B cell (primary cell): Measurements from ENCODE around the gene EPHA2. TPM values are rescaled to one million over a fixed set of nuclear protein-coding genes. Genes with fewer than 3 reads are reported as not detected.

Experiments used
- ATAC-seq: fragments of 200-7000 bp; cut with Tn5 transposase; one replicate; pipeline ENCODE4 v1.10.0; 2021; ENCODE audit warnings: low read depth, mild to moderate bottlenecking, moderate number of reproducible peaks, moderate library complexity
- CTCF ChIA-PET: fragments of 350-600 bp; sonication (Branson Sonifier 250); formaldehyde crosslinking; loops from one replicate; lab custom pipeline; 2021; ENCODE audit warnings: antibody characterized with exemption, inconsistent platforms; lab: Charles Lee
- POLR2A ChIA-PET: fragments of 350-600 bp; sonication (Branson Sonifier 250); formaldehyde crosslinking; loops from one replicate; lab custom pipeline; 2021; ENCODE audit warnings: antibody characterized with exemption; lab: Charles Lee
- DNase-seq: peaks from one replicate; pipeline ENCODE4 v3.0.0; 2013
- H2AFZ ChIP-seq: 2 replicates; pipeline ENCODE4 v1.6.1; 2012; ENCODE audit warnings: mild to moderate bottlenecking, low read depth, low read length; ENCODE audit not compliant: insufficient read depth, poor library complexity, severe bottlenecking
- H3K27ac ChIP-seq, 2 donors: 1 replicate in 1 of 2; 2 replicates in 1 of 2; pipeline ENCODE4 v1.5.1; 2012 to 2013; ENCODE audit warnings: low read length in 2 of 2, mild to moderate bottlenecking in 2 of 2, moderate library complexity in 1 of 2
- H3K27me3 ChIP-seq, 4 experiments: fragments of 200-600 bp in 1 of 4; sonication (generic) in 1 of 4; replicated peaks in 1 of 4; 1 replicate in 2 of 4; 2 replicates in 2 of 4; pipeline versions ENCODE4 v1.6.1 to v1.7.0; 2013 to 2016; ENCODE audit warnings: low read length in 3 of 4, mild to moderate bottlenecking in 2 of 4, mixed read lengths in 1 of 4, moderate library complexity in 1 of 4; ENCODE audit not compliant: insufficient read depth in 4 of 4, control insufficient read depth in 3 of 4; ENCODE audit errors: control extremely low read depth in 1 of 4
- H3K36me3 ChIP-seq, 2 experiments: replicated peaks in 1 of 2; 1 replicate in 1 of 2; 2 replicates in 1 of 2; pipeline versions ENCODE4 v1.6.1 to v1.7.1; 2013; ENCODE audit warnings: low read length in 1 of 2; ENCODE audit not compliant: insufficient read depth in 2 of 2, control insufficient read depth in 1 of 2; ENCODE audit errors: control extremely low read depth in 1 of 2, extremely low read depth in 1 of 2
- H3K4me1 ChIP-seq, 2 donors: fragments of 200-600 bp in 1 of 2; sonication (generic) in 1 of 2; 1 replicate in 1 of 2; 2 replicates in 1 of 2; pipeline versions ENCODE4 v1.5.1 to v1.6.1; 2013 to 2017; ENCODE audit warnings: low read length in 2 of 2; ENCODE audit not compliant: control insufficient read depth in 2 of 2, insufficient read depth in 2 of 2
- H3K4me2 ChIP-seq: replicated peaks from 2 replicates; pipeline ENCODE3; 2012; ENCODE audit warnings: mild to moderate bottlenecking, low read depth, low read length; ENCODE audit not compliant: poor library complexity, severe bottlenecking
- H3K4me3 ChIP-seq, 5 experiments: fragments of 200-600 bp in 1 of 5; sonication (generic) in 1 of 5; 1 replicate in 3 of 5; 2 replicates in 2 of 5; pipeline versions ENCODE4 v1.5.1 to v1.7.0; 2011 to 2016; ENCODE audit warnings: low read length in 4 of 5, mild to moderate bottlenecking in 4 of 5, low read depth in 2 of 5, control low read depth in 1 of 5, moderate library complexity in 1 of 5; ENCODE audit not compliant: insufficient read depth in 1 of 5; ENCODE audit errors: control extremely low read depth in 1 of 5, extremely low read depth in 1 of 5
- H3K79me2 ChIP-seq: fragments of 200-600 bp; sonication (generic); one replicate; pipeline ENCODE4 v1.6.0; 2016; ENCODE audit warnings: low read length; ENCODE audit not compliant: control insufficient read depth, insufficient read depth
- H3K9ac ChIP-seq: fragments of 200-600 bp; sonication (generic); 2 replicates; pipeline ENCODE4 v1.6.1; 2017; ENCODE audit warnings: mild to moderate bottlenecking, low read length, moderate library complexity
- H3K9me3 ChIP-seq, 3 donors: one replicate each; pipeline versions ENCODE4 v1.6.1 to v1.7.1; 2013; ENCODE audit warnings: low read length in 2 of 3; ENCODE audit not compliant: control insufficient read depth in 2 of 3, insufficient read depth in 1 of 3; ENCODE audit errors: control extremely low read depth in 1 of 3
- H4K20me1 ChIP-seq: 2 replicates; pipeline ENCODE4 v1.6.0; 2012; ENCODE audit warnings: mild to moderate bottlenecking, low read length; ENCODE audit not compliant: insufficient read depth, control insufficient read depth, poor library complexity, severe bottlenecking
- H3K27ac Mint-ChIP-seq: one replicate; pipeline ENCODE4 v1.8.0; 2021; ENCODE audit warnings: mixed read lengths
- H3K27me3 Mint-ChIP-seq: one replicate; pipeline ENCODE4 v1.8.0; 2021; ENCODE audit warnings: mixed read lengths
- H3K4me1 Mint-ChIP-seq: one replicate; pipeline ENCODE4 v1.8.0; 2021; ENCODE audit warnings: mixed read lengths
- H3K4me3 Mint-ChIP-seq: one replicate; pipeline ENCODE4 v1.8.0; 2021; ENCODE audit warnings: mixed read lengths
- H3K9me3 Mint-ChIP-seq: one replicate; pipeline ENCODE4 v1.8.0; 2022; ENCODE audit warnings: mixed read lengths; ENCODE audit not compliant: insufficient read depth
- EZH2 ChIP-seq: IDR thresholded peaks from 2 replicates; pipeline ENCODE4 v1.6.1; 2012; ENCODE audit warnings: borderline replicate concordance, low read depth, mild to moderate bottlenecking, moderate library complexity, low read length; ENCODE audit not compliant: insufficient read depth, poor library complexity, severe bottlenecking
- WGBS: methylation state at CpG from one replicate; pipeline ENCODE4 v1.1.5; 2013; ENCODE audit warnings: missing lambda C conversion rate; ENCODE audit not compliant: insufficient coverage; 5-methylcytosine and 5-hydroxymethylcytosine counted together
- intact Hi-C: fragments of 100-400 bp; cut with micrococcal nuclease; formaldehyde crosslinking; loops from one replicate; pipeline ENCODE4 v1.10.0; 2022
- polyA plus RNA-seq: library from polyadenylated mRNA; depleted of rRNA; stranded (reverse); fragments of >200 nt; gene quantifications from 2 replicates; pipeline ENCODE4 v1.2.3, GENCODE V29; 2012
- total RNA-seq, 2 donors: library from RNA; stranded (reverse); fragments of 120-200 nt in 1 of 2; gene quantifications; 1 replicate in 1 of 2; 2 replicates in 1 of 2; pipeline versions ENCODE4 v1.2.3 to v1.2.4, GENCODE V29; 2013 to 2022
- TF ChIP-seq, protein P1 (sequence below): fragments of 200-600 bp; IDR thresholded peaks from one replicate; pipeline ENCODE4 v1.8.0; 2022; ENCODE audit warnings: antibody characterized with exemption, mild to moderate bottlenecking

EPHA2 gene
- total and polyA plus RNA-seq, 2 donors (not counting 1 experiment from before 2014, with no cell fraction given) = 0.12 TPM; not detected in 1

- no peaks in the 10 kb centered on the region for H3K9me3 ChIP-seq
- Mint-ChIP-seq H3K27ac (no peak overlapping the region), H3K4me1 (no peaks in the 10 kb centered on the region), H3K4me3 (no peak overlapping the region), H3K27me3 (peaks cover 12% of the 10 kb centered on the region), H3K9me3 (no peaks in the 10 kb centered on the region)
- DNase-seq = no peak
- H3K27ac ChIP-seq = no peak overlapping the region
- no peak for TF ChIP-seq EZH2
- TF ChIP-seq, protein P1, sequence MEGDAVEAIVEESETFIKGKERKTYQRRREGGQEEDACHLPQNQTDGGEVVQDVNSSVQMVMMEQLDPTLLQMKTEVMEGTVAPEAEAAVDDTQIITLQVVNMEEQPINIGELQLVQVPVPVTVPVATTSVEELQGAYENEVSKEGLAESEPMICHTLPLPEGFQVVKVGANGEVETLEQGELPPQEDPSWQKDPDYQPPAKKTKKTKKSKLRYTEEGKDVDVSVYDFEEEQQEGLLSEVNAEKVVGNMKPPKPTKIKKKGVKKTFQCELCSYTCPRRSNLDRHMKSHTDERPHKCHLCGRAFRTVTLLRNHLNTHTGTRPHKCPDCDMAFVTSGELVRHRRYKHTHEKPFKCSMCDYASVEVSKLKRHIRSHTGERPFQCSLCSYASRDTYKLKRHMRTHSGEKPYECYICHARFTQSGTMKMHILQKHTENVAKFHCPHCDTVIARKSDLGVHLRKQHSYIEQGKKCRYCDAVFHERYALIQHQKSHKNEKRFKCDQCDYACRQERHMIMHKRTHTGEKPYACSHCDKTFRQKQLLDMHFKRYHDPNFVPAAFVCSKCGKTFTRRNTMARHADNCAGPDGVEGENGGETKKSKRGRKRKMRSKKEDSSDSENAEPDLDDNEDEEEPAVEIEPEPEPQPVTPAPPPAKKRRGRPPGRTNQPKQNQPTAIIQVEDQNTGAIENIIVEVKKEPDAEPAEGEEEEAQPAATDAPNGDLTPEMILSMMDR = no peak
- H3K4me2 ChIP-seq = no peak overlapping the region
- no peaks in the 10 kb centered on the region for H3K4me1 ChIP-seq
- no peak for ATAC-seq
- 92% methylated on average over 4 of the region's 7 CpGs for WGBS
- H2AFZ ChIP-seq = no peak overlapping the region
- no peaks in the 10 kb centered on the region for H3K36me3 ChIP-seq
- no peak overlapping the region for H3K4me3 ChIP-seq
- ChIA-PET POLR2A (no interaction called here), CTCF (interaction anchor here (0.6 to 0.9 kb wide), 2 partner anchors 47 to 57 kb away, joined by 3 read pairs; no protein-coding TSS in a partner anchor)
- H3K79me2 ChIP-seq = no peaks in the 10 kb centered on the region
- no peaks in the 10 kb centered on the region for H4K20me1 ChIP-seq
- H3K9ac ChIP-seq = no peak overlapping the region
- peaks cover 0 to 12% (median 0%) of the 10 kb centered on the region in 4 experiments for H3K27me3 ChIP-seq
- intact Hi-C loops = no loop called here
These were observed 15.7 kb downstream of the EPHA2 start for GRCh38 chr1:16140068-16140596.

GRCh38 chr1:16139473-16139962, 16.4 kb downstream of the EPHA2 start:
- H3K9me3 Mint-ChIP-seq = no peaks in the 10 kb centered on the region
- no peak overlapping the region for H3K4me2 ChIP-seq
- H3K4me3 Mint-ChIP-seq = no peak overlapping the region
- H3K4me1 Mint-ChIP-seq = no peaks in the 10 kb centered on the region
- H3K9ac ChIP-seq = no peak overlapping the region
- no peak overlapping the region for H3K4me3 ChIP-seq
- peaks cover 0 to 8% (median 0%) of the 10 kb centered on the region in 4 experiments for H3K27me3 ChIP-seq
- no peak overlapping the region for H2AFZ ChIP-seq
- DNase-seq (no peak), ATAC-seq (no peak)
- WGBS = 94% methylated on average over 3 of the region's 3 CpGs
- no peaks in the 10 kb centered on the region for H3K4me1 ChIP-seq
- no peak overlapping the region for H3K27ac Mint-ChIP-seq
- TF ChIP-seq, protein P1 = no peak
- TF ChIP-seq EZH2 = no peak
- H3K9me3 ChIP-seq = no peaks in the 10 kb centered on the region
- CTCF ChIA-PET = no interaction called here
- intact Hi-C loops = no loop called here
- no peaks in the 10 kb centered on the region for H4K20me1 ChIP-seq
- POLR2A ChIA-PET = no interaction called here
- no peak overlapping the region for H3K27ac ChIP-seq
- no peaks in the 10 kb centered on the region for H3K79me2 ChIP-seq
- no peaks in the 10 kb centered on the region for H3K36me3 ChIP-seq
- H3K27me3 Mint-ChIP-seq = peaks cover 12% of the 10 kb centered on the region
